ENCODE measurements around the gene NAGS.

NAGS gene

GRCh38 chr17:44049294-44050060 lies 45.1 kb downstream of the NAGS start:
- H3K4me3 ChIP-seq (replicated peaks; ENCODE audit: low read depth, low read length) = no peak overlapping the region
- no peak for DNase-seq (ENCODE audit: low read depth)
- TF ChIP-seq, protein P1, sequence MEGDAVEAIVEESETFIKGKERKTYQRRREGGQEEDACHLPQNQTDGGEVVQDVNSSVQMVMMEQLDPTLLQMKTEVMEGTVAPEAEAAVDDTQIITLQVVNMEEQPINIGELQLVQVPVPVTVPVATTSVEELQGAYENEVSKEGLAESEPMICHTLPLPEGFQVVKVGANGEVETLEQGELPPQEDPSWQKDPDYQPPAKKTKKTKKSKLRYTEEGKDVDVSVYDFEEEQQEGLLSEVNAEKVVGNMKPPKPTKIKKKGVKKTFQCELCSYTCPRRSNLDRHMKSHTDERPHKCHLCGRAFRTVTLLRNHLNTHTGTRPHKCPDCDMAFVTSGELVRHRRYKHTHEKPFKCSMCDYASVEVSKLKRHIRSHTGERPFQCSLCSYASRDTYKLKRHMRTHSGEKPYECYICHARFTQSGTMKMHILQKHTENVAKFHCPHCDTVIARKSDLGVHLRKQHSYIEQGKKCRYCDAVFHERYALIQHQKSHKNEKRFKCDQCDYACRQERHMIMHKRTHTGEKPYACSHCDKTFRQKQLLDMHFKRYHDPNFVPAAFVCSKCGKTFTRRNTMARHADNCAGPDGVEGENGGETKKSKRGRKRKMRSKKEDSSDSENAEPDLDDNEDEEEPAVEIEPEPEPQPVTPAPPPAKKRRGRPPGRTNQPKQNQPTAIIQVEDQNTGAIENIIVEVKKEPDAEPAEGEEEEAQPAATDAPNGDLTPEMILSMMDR (IDR thresholded peaks at IDR 0.05; ENCODE audit: low read length, missing control alignments) = no peak

GRCh38 chr17:44053125-44053872 lies 48.9 kb downstream of the NAGS start:
- no peak overlapping the region for H3K4me3 ChIP-seq (replicated peaks; ENCODE audit: low read depth, low read length)
- TF ChIP-seq, protein P1 (IDR thresholded peaks at IDR 0.05; ENCODE audit: low read length, missing control alignments) = no peak
- DNase-seq (ENCODE audit: low read depth) = no peak
